Natural killer cell (primary cell): Measurements from ENCODE around the gene GPBP1L1. TPM values are rescaled to one million over a fixed set of nuclear protein-coding genes. Genes with fewer than 3 reads are reported as not detected.

Source experiments
- ATAC-seq, 3 donors: fragments of 150-1000 bp in 2 of 3; fragments of 200-7000 bp in 1 of 3; cut with Tn5 transposase; 1 replicate in 1 of 3; 2 replicates in 2 of 3; pipeline ENCODE4 v1.10.0; 2021; ENCODE audit warnings: mild to moderate bottlenecking in 2 of 3, moderate library complexity in 2 of 3
- DNase-seq, 2 donors: peaks; one replicate each; pipeline versions ENCODE4 v3.0.0 to v3.0.0-alpha.2; 2013 to 2021; ENCODE audit warnings: mixed read lengths in 1 of 2
- H3K27ac ChIP-seq: one replicate; pipeline ENCODE4 v1.5.1; 2013; ENCODE audit warnings: mild to moderate bottlenecking, low read length
- H3K27me3 ChIP-seq: one replicate; pipeline ENCODE4 v1.6.1; 2013; ENCODE audit warnings: low read length; ENCODE audit not compliant: control insufficient read depth, insufficient read depth
- H3K36me3 ChIP-seq: one replicate; pipeline ENCODE4 v1.6.1; 2013; ENCODE audit warnings: low read length; ENCODE audit not compliant: control insufficient read depth, insufficient read depth
- H3K4me1 ChIP-seq: one replicate; pipeline ENCODE4 v1.6.1; 2013; ENCODE audit warnings: low read length; ENCODE audit not compliant: control insufficient read depth, insufficient read depth
- H3K4me3 ChIP-seq: one replicate; pipeline ENCODE4 v1.5.1; 2013; ENCODE audit warnings: low read length
- H3K9me3 ChIP-seq: one replicate; pipeline ENCODE4 v1.6.1; 2013; ENCODE audit warnings: low read length; ENCODE audit not compliant: control insufficient read depth, insufficient read depth
- H3K27ac Mint-ChIP-seq, 2 donors: one replicate each; pipeline ENCODE4 v1.8.0; 2022; ENCODE audit warnings: mild to moderate bottlenecking in 2 of 2, mixed read lengths in 2 of 2, moderate library complexity in 1 of 2
- H3K27me3 Mint-ChIP-seq, 2 donors: one replicate each; pipeline ENCODE4 v1.8.0; 2022; ENCODE audit warnings: low read depth in 2 of 2, mixed read lengths in 2 of 2
- H3K36me3 Mint-ChIP-seq: one replicate; pipeline ENCODE4 v1.8.0; 2022; ENCODE audit warnings: mixed read lengths
- H3K4me1 Mint-ChIP-seq, 2 donors: one replicate each; pipeline ENCODE4 v1.8.0; 2022; ENCODE audit warnings: mixed read lengths in 2 of 2
- H3K4me3 Mint-ChIP-seq: one replicate; pipeline ENCODE4 v1.8.0; 2022; ENCODE audit warnings: mild to moderate bottlenecking, moderate library complexity, mixed read lengths
- H3K9me3 Mint-ChIP-seq, 2 donors: one replicate each; pipeline ENCODE4 v1.8.0; 2022; ENCODE audit warnings: mixed read lengths in 2 of 2
- CTCF ChIP-seq: fragments of 200-600 bp; IDR thresholded peaks from one replicate; pipeline ENCODE4 v1.8.0; 2022; ENCODE audit warnings: antibody characterized with exemption
- WGBS: methylation state at CpG from one replicate; pipeline ENCODE4 v1.1.7; 2013; ENCODE audit warnings: missing lambda C conversion rate; ENCODE audit not compliant: insufficient coverage; 5-methylcytosine and 5-hydroxymethylcytosine counted together
- intact Hi-C: fragments of 100-400 bp; cut with micrococcal nuclease; formaldehyde crosslinking; loops from one replicate; pipeline ENCODE4 v1.14.2; 2022
- total RNA-seq, 4 donors: library from RNA; stranded (reverse); fragments of 120-200 nt in 1 of 4; gene quantifications; one replicate each; pipeline versions ENCODE4 v1.2.3 to v1.2.4, GENCODE V29; 2013 to 2022

GPBP1L1 gene
- total RNA-seq, 3 donors from 2014 or later (not counting 1 experiment from before 2014, with no cell fraction given): 144 to 176 (median 153) TPM

- peaks cover 55% of the 10 kb centered on the region for H3K36me3 ChIP-seq
- intact Hi-C loops: no loop called here
- Mint-ChIP-seq H3K4me3 (no peak overlapping the region), H3K9me3 (no peaks in the 10 kb centered on the region), H3K36me3 (peaks cover 30% of the 10 kb centered on the region), H3K27me3 (no peaks in the 10 kb centered on the region), H3K27ac (no peak overlapping the region), H3K4me1 (no peaks in the 10 kb centered on the region)
- ATAC-seq: no peak
- no peak for TF ChIP-seq CTCF
- no peaks in the 10 kb centered on the region for H3K9me3 ChIP-seq
- no peaks in the 10 kb centered on the region for H3K4me1 ChIP-seq
- H3K4me3 ChIP-seq: no peak overlapping the region
- H3K27ac ChIP-seq: no peak overlapping the region
- WGBS: no CpG with 5 or more reads among the region's 1 CpG
- no peak for DNase-seq
- H3K27me3 ChIP-seq: no peaks in the 10 kb centered on the region
These were observed 70.4 kb downstream of the GPBP1L1 start for GRCh38 chr1:45615885-45616284.

DNA sequence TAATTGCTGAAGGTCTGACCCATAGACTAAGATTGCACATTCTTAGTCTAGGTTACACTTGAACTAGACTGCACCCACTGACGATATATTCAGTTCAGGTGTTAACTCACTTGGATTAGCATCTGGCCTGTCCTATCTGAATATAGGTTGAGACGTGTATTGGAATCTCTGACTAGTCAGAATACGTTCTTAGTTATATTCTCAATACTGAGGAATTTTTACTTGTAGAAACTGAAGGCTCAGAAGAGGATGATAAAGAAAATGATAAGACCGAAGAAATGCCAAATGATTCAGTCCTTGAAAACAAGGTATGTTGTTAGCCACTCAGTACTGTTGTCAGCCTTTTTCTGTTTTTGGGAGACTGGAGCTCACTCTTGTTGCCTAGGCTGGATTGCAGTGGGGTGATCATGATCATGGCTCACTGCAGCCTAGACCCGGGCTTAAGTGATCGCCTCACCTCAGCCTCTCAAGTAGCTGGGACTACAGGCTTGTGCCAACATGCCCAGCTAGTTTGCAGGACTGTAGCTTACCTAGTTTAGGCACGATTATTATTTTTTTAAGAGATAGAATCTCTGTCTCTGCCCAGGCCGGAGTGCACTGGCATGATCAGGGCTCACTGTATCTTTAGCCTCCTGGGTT, 73.3 kb downstream of the GPBP1L1 start:
- no peaks in the 10 kb centered on the region for H3K4me1 ChIP-seq
- DNase-seq (no peak), ATAC-seq (no peak)
- no peaks in the 10 kb centered on the region for H3K27me3 ChIP-seq
- Mint-ChIP-seq H3K4me1 (peaks cover 0 to 6% of the 10 kb centered on the region in 2 donors), H3K36me3 (peaks cover 25% of the 10 kb centered on the region), H3K27ac (no peak overlapping the region), H3K9me3 (no peaks in the 10 kb centered on the region), H3K27me3 (no peaks in the 10 kb centered on the region), H3K4me3 (no peak overlapping the region)
- intact Hi-C loops: no loop called here
- H3K9me3 ChIP-seq: no peaks in the 10 kb centered on the region
- no peak for TF ChIP-seq CTCF
- H3K36me3 ChIP-seq: peaks cover 66% of the 10 kb centered on the region
- no peak overlapping the region for H3K4me3 ChIP-seq
- WGBS: 88% methylated on average over 8 of the region's 8 CpGs
- no peak overlapping the region for H3K27ac ChIP-seq

DNA sequence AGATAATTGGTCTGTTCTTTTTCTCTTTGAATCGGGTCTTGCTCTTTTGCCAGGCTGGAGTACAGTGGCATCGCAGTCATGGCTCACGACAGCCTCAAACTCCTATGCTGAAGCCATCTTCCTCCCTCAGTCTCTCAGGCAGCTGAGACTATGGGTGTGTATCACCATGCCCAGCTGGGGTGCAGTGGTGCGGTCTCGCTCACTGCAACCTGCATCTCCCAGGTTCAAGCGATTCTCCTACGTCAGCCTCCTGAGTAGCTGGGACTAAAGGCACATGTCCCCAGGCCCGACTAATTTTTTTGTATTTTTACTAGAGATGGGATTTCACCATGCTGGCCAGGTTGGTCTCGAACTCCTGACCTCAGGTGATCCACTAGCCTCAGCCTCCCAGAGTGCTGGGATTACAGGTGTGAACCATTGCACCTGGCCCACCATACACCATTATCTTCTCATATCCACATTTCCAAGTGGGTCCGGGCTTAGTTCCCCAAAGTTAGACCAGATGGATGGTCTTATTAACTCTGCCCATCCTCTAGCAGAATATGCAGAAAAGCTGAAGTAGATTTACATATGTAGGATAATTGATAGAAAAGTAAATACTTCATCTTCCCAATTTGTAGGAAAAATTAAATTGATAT, 75.6 kb downstream of the GPBP1L1 start:
- no peaks in the 10 kb centered on the region for H3K4me1 ChIP-seq

More for the DNA sequence above, 75.6 kb downstream of the GPBP1L1 start:
- DNase-seq (no peak), ATAC-seq (no peak)
- TF ChIP-seq CTCF: no peak
- peaks cover 6 to 13% of the 10 kb centered on the region in 2 donors for H3K4me1 Mint-ChIP-seq
- H3K27ac Mint-ChIP-seq: peak overlapping the region in 1 of 2 donors; percentile 25
- WGBS: 92% methylated on average over 10 of the region's 10 CpGs
- Histone ChIP-seq H3K4me3 (no peak overlapping the region), H3K9me3 (no peaks in the 10 kb centered on the region), H3K27me3 (no peaks in the 10 kb centered on the region), H3K27ac (no peak overlapping the region), H3K36me3 (peaks cover 63% of the 10 kb centered on the region)
- no peak overlapping the region for H3K4me3 Mint-ChIP-seq
- peaks cover 24% of the 10 kb centered on the region for H3K36me3 Mint-ChIP-seq
- intact Hi-C loops: no loop called here
- no peaks in the 10 kb centered on the region for H3K27me3 Mint-ChIP-seq
- H3K9me3 Mint-ChIP-seq: no peaks in the 10 kb centered on the region
